Skeletal muscle tissue (tissue), 4 donors: ENCODE data around the gene FXYD5. TPM values are rescaled to one million over a fixed set of nuclear protein-coding genes. Genes with fewer than 3 reads are reported as not detected.

Experiments used
- H3K27ac ChIP-seq: one replicate; pipeline ENCODE4 v1.7.0; 2013; ENCODE audit warnings: mild to moderate bottlenecking, low read depth, low read length, inconsistent platforms
- H3K27me3 ChIP-seq, 3 donors: one replicate each; pipeline ENCODE4 v1.7.0; 2013; ENCODE audit warnings: low read length in 3 of 3; ENCODE audit not compliant: control insufficient read depth in 3 of 3, insufficient read depth in 3 of 3
- H3K36me3 ChIP-seq, 3 donors: one replicate each; pipeline ENCODE4 v1.7.0; 2013; ENCODE audit warnings: low read length in 3 of 3; ENCODE audit not compliant: control insufficient read depth in 3 of 3, insufficient read depth in 3 of 3
- H3K4me1 ChIP-seq, 3 donors: one replicate each; pipeline ENCODE4 v1.7.0; 2013; ENCODE audit warnings: low read length in 3 of 3, mild to moderate bottlenecking in 3 of 3; ENCODE audit not compliant: control insufficient read depth in 3 of 3, insufficient read depth in 3 of 3
- H3K4me3 ChIP-seq, 3 donors: one replicate each; pipeline ENCODE4 v1.7.0; 2013; ENCODE audit warnings: low read length in 3 of 3
- H3K9ac ChIP-seq, 3 donors: one replicate each; pipeline ENCODE4 v1.7.0; 2013; ENCODE audit warnings: low read length in 3 of 3, mild to moderate bottlenecking in 3 of 3, moderate library complexity in 2 of 3, low read depth in 1 of 3
- H3K9me3 ChIP-seq, 3 donors: one replicate each; pipeline ENCODE4 v1.7.0; 2013; ENCODE audit warnings: low read length in 3 of 3; ENCODE audit not compliant: control insufficient read depth in 3 of 3
- total RNA-seq: library from RNA; depleted of rRNA; stranded (reverse); fragments of >200 nt; gene quantifications from one replicate; pipeline ENCODE4 v1.2.3, GENCODE V29; 2014
- donor health status: Osteomylitis.

Gene FXYD5
- total RNA-seq, 1 donor from 2014 or later, result 7.3 TPM

GRCh38 chr19:35136977-35137702 lies 17.4 kb upstream of the FXYD5 start:
- Histone ChIP-seq H3K9ac (peak overlapping the region in 2 of 3 donors; percentile 24 to 98), H3K4me1 (peaks cover 47 to 80% (median 57%) of the 10 kb centered on the region in 3 donors), H3K36me3 (peaks cover 0 to 6% (median 4%) of the 10 kb centered on the region in 3 donors), H3K9me3 (no peaks in the 10 kb centered on the region), H3K27ac (peak overlapping the region; percentile 33), H3K27me3 (no peaks in the 10 kb centered on the region), H3K4me3 (no peak overlapping the region)

GRCh38 chr19:35138305-35138892 lies 16.1 kb upstream of the FXYD5 start, which contains the start of gene FXYD1:
Gene FXYD1, plus strand, starts transcription at chr19:35138824. Its CDS starts 1,256 bp downstream, at chr19:35140080.
- Histone ChIP-seq H3K4me1 (peaks cover 49 to 76% (median 60%) of the 10 kb centered on the region in 3 donors), H3K9me3 (no peaks in the 10 kb centered on the region), H3K4me3 (peak within 1 kb of the TSS; percentile 88 to 93 (median 91)), H3K27ac (peak within 1 kb of the TSS; percentile 94), H3K27me3 (no peaks in the 10 kb centered on the region), H3K36me3 (peaks cover 0 to 4% (median 2%) of the 10 kb centered on the region in 3 donors), H3K9ac (peak within 1 kb of the TSS; percentile 87 to 99 (median 98))

GRCh38 chr19:35140207-35140961 lies 14.2 kb upstream of the FXYD5 start:
- H3K4me1 ChIP-seq, result peaks cover 49 to 58% (median 49%) of the 10 kb centered on the region in 3 donors
- H3K27ac ChIP-seq, result peak overlapping the region; percentile 94
- H3K4me3 ChIP-seq, result peak overlapping the region; percentile 88 to 93 (median 91)
- H3K9ac ChIP-seq, result peak overlapping the region; percentile 86 to 99 (median 98)
- peaks cover 0 to 3% (median 2%) of the 10 kb centered on the region in 3 donors for H3K36me3 ChIP-seq
- H3K9me3 ChIP-seq, result no peaks in the 10 kb centered on the region
- H3K27me3 ChIP-seq, result no peaks in the 10 kb centered on the region

- H3K9me3 ChIP-seq, result no peaks in the 10 kb centered on the region
- H3K27ac ChIP-seq, result peak overlapping the region; percentile 94
- no peaks in the 10 kb centered on the region for H3K27me3 ChIP-seq
- H3K36me3 ChIP-seq, result peaks cover 0 to 3% (median 2%) of the 10 kb centered on the region in 3 donors
- H3K4me1 ChIP-seq, result peaks cover 41 to 50% (median 46%) of the 10 kb centered on the region in 3 donors
- peak overlapping the region; percentile 88 to 93 (median 91) for H3K4me3 ChIP-seq
- H3K9ac ChIP-seq, result peak overlapping the region; percentile 86 to 99 (median 98)
These were observed 13.3 kb upstream of the FXYD5 start for GRCh38 chr19:35140962-35141836.

- Histone ChIP-seq H3K9me3 (no peaks in the 10 kb centered on the region), H3K4me1 (peaks cover 36 to 41% (median 40%) of the 10 kb centered on the region in 3 donors), H3K27ac (peak overlapping the region; percentile 56), H3K4me3 (peak overlapping the region in 1 of 3 donors; percentile 24), H3K9ac (peak overlapping the region in 1 of 3 donors; percentile 18), H3K27me3 (no peaks in the 10 kb centered on the region), H3K36me3 (peaks cover 0 to 3% (median 2%) of the 10 kb centered on the region in 3 donors)
These were observed 12.5 kb upstream of the FXYD5 start for GRCh38 chr19:35141837-35142605.

- H3K4me3 ChIP-seq, result no peak overlapping the region
- peaks cover 33 to 34% (median 33%) of the 10 kb centered on the region in 3 donors for H3K4me1 ChIP-seq
- H3K27me3 ChIP-seq, result no peaks in the 10 kb centered on the region
- no peak overlapping the region for H3K27ac ChIP-seq
- H3K9ac ChIP-seq, result no peak overlapping the region
- no peaks in the 10 kb centered on the region for H3K9me3 ChIP-seq
- peaks cover 0 to 3% (median 2%) of the 10 kb centered on the region in 3 donors for H3K36me3 ChIP-seq
These were observed 11.8 kb upstream of the FXYD5 start for GRCh38 chr19:35142606-35143230.

GRCh38 chr19:35143231-35143715 lies 11.3 kb upstream of the FXYD5 start, which contains the start of gene FXYD7:
Gene FXYD7, plus strand, starts transcription at chr19:35143255. Its CDS starts 79 bp downstream, at chr19:35143334.
- H3K4me3 ChIP-seq, result no peak within 1 kb of the TSS
- no peak within 1 kb of the TSS for H3K9ac ChIP-seq
- no peaks in the 10 kb centered on the region for H3K27me3 ChIP-seq
- peaks cover 0 to 3% (median 2%) of the 10 kb centered on the region in 3 donors for H3K36me3 ChIP-seq
- H3K9me3 ChIP-seq, result no peaks in the 10 kb centered on the region
- peak within 1 kb of the TSS; percentile 6 for H3K27ac ChIP-seq
- peaks cover 27 to 29% (median 28%) of the 10 kb centered on the region in 3 donors for H3K4me1 ChIP-seq

GRCh38 chr19:35143818-35144217 lies 10.7 kb upstream of the FXYD5 start:
- Histone ChIP-seq H3K9ac (no peak overlapping the region), H3K4me1 (peaks cover 26% of the 10 kb centered on the region in 3 donors)

More at GRCh38 chr19:35143818-35144217, 10.7 kb upstream of the FXYD5 start:
- H3K27ac ChIP-seq, result no peak overlapping the region
- no peaks in the 10 kb centered on the region for H3K9me3 ChIP-seq
- no peaks in the 10 kb centered on the region for H3K27me3 ChIP-seq
- H3K4me3 ChIP-seq, result no peak overlapping the region
- peaks cover 0 to 3% (median 2%) of the 10 kb centered on the region in 3 donors for H3K36me3 ChIP-seq
